HEK293 (cell line): ENCODE measurements around the gene COL5A1.
A peak's percentile ranks its signal among the peaks of the same experiment; 100 is the strongest.

Source experiments
- CTCF ChIA-PET: fragments of 350-600 bp; formaldehyde crosslinking; extraction: SDS; loops from one replicate; lab custom pipeline; 2021; ENCODE audit warnings: antibody characterized with exemption; lab: Yijun Ruan, JAX
- POLR2A ChIA-PET: fragments of 300-600 bp; formaldehyde crosslinking; extraction: SDS; loops from one replicate; lab custom pipeline; 2020; ENCODE audit warnings: antibody characterized with exemption, inconsistent platforms; lab: Yijun Ruan, JAX
- H3K27ac ChIP-seq: fragments of 200-500 bp; sonication (Bioruptor generic); 2 replicates; pipeline ENCODE4 v1.5.1; 2014; ENCODE audit warnings: low read depth, low read length, control low read depth, inconsistent platforms; ENCODE audit errors: extremely low read depth
- H3K36me3 ChIP-seq, 2 experiments: fragments of 200-500 bp in 1 of 2; sonication (Bioruptor generic) in 1 of 2; 1 replicate in 1 of 2; 2 replicates in 1 of 2; pipeline ENCODE4 v1.5.1; 2014 to 2017; ENCODE audit warnings: inconsistent platforms in 2 of 2, low read length in 2 of 2; ENCODE audit not compliant: control insufficient read depth in 2 of 2, insufficient read depth in 1 of 2
- H3K4me1 ChIP-seq: fragments of 200-500 bp; sonication (Bioruptor generic); 2 replicates; pipeline ENCODE4 v1.5.1; 2014; ENCODE audit warnings: mild to moderate bottlenecking, low read length, inconsistent platforms; ENCODE audit not compliant: control insufficient read depth, insufficient read depth
- H3K4me3 ChIP-seq: 2 replicates; pipeline ENCODE4 v1.5.1; 2011; ENCODE audit warnings: low read depth, mild to moderate bottlenecking, control low read depth, low read length, moderate library complexity
- H3K9me3 ChIP-seq: fragments of 200-500 bp; sonication (Bioruptor generic); 2 replicates; pipeline ENCODE4 v1.5.1; 2014; ENCODE audit warnings: low read depth, low read length, inconsistent platforms; ENCODE audit not compliant: control insufficient read depth, insufficient read depth
- FEZF1 ChIP-seq: fragments of 450-650 bp; formaldehyde crosslinking; IDR thresholded peaks from 2 replicates; pipeline ENCODE4 v1.5.1; 2016; ENCODE audit warnings: missing biosample characterization, missing genetic modification characterization
- HOXD13 ChIP-seq: sonication (generic); formaldehyde crosslinking; IDR thresholded peaks from 2 replicates; pipeline ENCODE4 v1.8.0; 2022; ENCODE audit warnings: missing genetic modification reagents, borderline replicate concordance
- IKZF3 ChIP-seq: fragments of 450-650 bp; IDR thresholded peaks from 2 replicates; pipeline ENCODE4 v1.5.0; 2018; ENCODE audit warnings: missing biosample characterization, mild to moderate bottlenecking, missing genetic modification characterization, moderate library complexity
- KLF8 ChIP-seq: fragments of 450-650 bp; formaldehyde crosslinking; IDR thresholded peaks from 2 replicates; pipeline ENCODE4 v1.5.1; 2016; ENCODE audit warnings: missing biosample characterization, missing genetic modification characterization
- MEIS1 ChIP-seq: sonication (generic); formaldehyde crosslinking; IDR thresholded peaks from 2 replicates; pipeline ENCODE4 v1.8.1; 2022; ENCODE audit warnings: missing genetic modification reagents, mild to moderate bottlenecking, borderline replicate concordance
- PRDM1 ChIP-seq: fragments of 450-650 bp; formaldehyde crosslinking; IDR thresholded peaks from 2 replicates; pipeline ENCODE4; 2016; ENCODE audit warnings: missing biosample characterization, missing genetic modification characterization
- SCRT2 ChIP-seq: fragments of 450-650 bp; formaldehyde crosslinking; IDR thresholded peaks from 2 replicates; pipeline ENCODE4 v1.5.1; 2016; ENCODE audit warnings: missing biosample characterization, missing genetic modification characterization
- TRIM28 ChIP-seq: IDR thresholded peaks from 2 replicates; pipeline ENCODE4 v1.6.1; 2011; ENCODE audit warnings: low read length, control low read depth, borderline replicate concordance
- ZBTB44 ChIP-seq: fragments of 450-650 bp; IDR thresholded peaks from 2 replicates; pipeline ENCODE4 v1.5.1; 2018; ENCODE audit warnings: missing biosample characterization, mild to moderate bottlenecking, missing genetic modification characterization
- ZFP3 ChIP-seq: fragments of 450-650 bp; formaldehyde crosslinking; IDR thresholded peaks from 2 replicates; pipeline ENCODE4 v1.5.1; 2016; ENCODE audit warnings: low read depth, missing biosample characterization, missing genetic modification characterization
- ZNF132 ChIP-seq: fragments of 450-650 bp; formaldehyde crosslinking; IDR thresholded peaks from 2 replicates; pipeline ENCODE4 v1.5.1; 2017; ENCODE audit warnings: missing biosample characterization, missing genetic modification characterization, borderline replicate concordance
- ZNF140 ChIP-seq: fragments of 450-650 bp; formaldehyde crosslinking; IDR thresholded peaks from 2 replicates; pipeline ENCODE4 v1.5.1; 2016; ENCODE audit warnings: missing biosample characterization, missing genetic modification characterization
- ZNF184 ChIP-seq: fragments of 450-650 bp; IDR thresholded peaks from 2 replicates; pipeline ENCODE4 v1.5.1; 2018; ENCODE audit warnings: missing biosample characterization, mild to moderate bottlenecking, missing genetic modification characterization
- ZNF23 ChIP-seq: fragments of 450-650 bp; formaldehyde crosslinking; IDR thresholded peaks from 2 replicates; pipeline ENCODE4 v1.5.1; 2016; ENCODE audit warnings: missing biosample characterization, missing genetic modification characterization, borderline replicate concordance
- ZNF274 ChIP-seq, 2 experiments: fragments of 200-500 bp in 1 of 2; fragments of 450-650 bp in 1 of 2; sonication (Bioruptor generic) in 1 of 2; formaldehyde crosslinking in 1 of 2; IDR thresholded peaks; 2 replicates each; pipeline versions ENCODE4 v1.5.1 to v1.6.1; 2014 to 2016; ENCODE audit warnings: borderline replicate concordance in 1 of 2, inconsistent platforms in 1 of 2, low read length in 1 of 2, missing biosample characterization in 1 of 2, missing genetic modification characterization in 1 of 2
- ZNF394 ChIP-seq: fragments of 450-650 bp; formaldehyde crosslinking; IDR thresholded peaks from 2 replicates; pipeline ENCODE4 v1.5.1; 2016; ENCODE audit warnings: missing biosample characterization, missing genetic modification characterization, mild to moderate bottlenecking, moderate library complexity, borderline replicate concordance
- ZNF544 ChIP-seq: fragments of 450-650 bp; formaldehyde crosslinking; IDR thresholded peaks from 2 replicates; pipeline ENCODE4 v1.5.0; 2017; ENCODE audit warnings: missing biosample characterization, missing genetic modification characterization
- ZNF560 ChIP-seq: fragments of 450-650 bp; formaldehyde crosslinking; IDR thresholded peaks from 2 replicates; pipeline ENCODE4 v1.5.1; 2017; ENCODE audit warnings: missing biosample characterization, missing genetic modification characterization, borderline replicate concordance
- ZNF585B ChIP-seq: fragments of 450-650 bp; formaldehyde crosslinking; IDR thresholded peaks from 2 replicates; pipeline ENCODE4 v1.5.1; 2016; ENCODE audit warnings: missing biosample characterization, missing genetic modification characterization
- ZNF645 ChIP-seq: fragments of 450-650 bp; formaldehyde crosslinking; IDR thresholded peaks from 2 replicates; pipeline ENCODE4; 2016; ENCODE audit warnings: missing biosample characterization, missing genetic modification characterization
- ZNF791 ChIP-seq: fragments of 450-650 bp; formaldehyde crosslinking; IDR thresholded peaks from 2 replicates; pipeline ENCODE4 v1.5.1; 2016; ENCODE audit warnings: missing biosample characterization, missing genetic modification characterization
- ZNF792 ChIP-seq: fragments of 450-650 bp; formaldehyde crosslinking; IDR thresholded peaks from 2 replicates; pipeline ENCODE4 v1.5.1; 2016; ENCODE audit warnings: missing biosample characterization, missing genetic modification characterization
- TF ChIP-seq, protein P1 (sequence below): fragments of 450-650 bp; formaldehyde crosslinking; IDR thresholded peaks from 2 replicates; pipeline ENCODE4 v1.5.1; 2016; ENCODE audit warnings: missing biosample characterization, missing genetic modification characterization

The COL5A1 gene

DNA sequence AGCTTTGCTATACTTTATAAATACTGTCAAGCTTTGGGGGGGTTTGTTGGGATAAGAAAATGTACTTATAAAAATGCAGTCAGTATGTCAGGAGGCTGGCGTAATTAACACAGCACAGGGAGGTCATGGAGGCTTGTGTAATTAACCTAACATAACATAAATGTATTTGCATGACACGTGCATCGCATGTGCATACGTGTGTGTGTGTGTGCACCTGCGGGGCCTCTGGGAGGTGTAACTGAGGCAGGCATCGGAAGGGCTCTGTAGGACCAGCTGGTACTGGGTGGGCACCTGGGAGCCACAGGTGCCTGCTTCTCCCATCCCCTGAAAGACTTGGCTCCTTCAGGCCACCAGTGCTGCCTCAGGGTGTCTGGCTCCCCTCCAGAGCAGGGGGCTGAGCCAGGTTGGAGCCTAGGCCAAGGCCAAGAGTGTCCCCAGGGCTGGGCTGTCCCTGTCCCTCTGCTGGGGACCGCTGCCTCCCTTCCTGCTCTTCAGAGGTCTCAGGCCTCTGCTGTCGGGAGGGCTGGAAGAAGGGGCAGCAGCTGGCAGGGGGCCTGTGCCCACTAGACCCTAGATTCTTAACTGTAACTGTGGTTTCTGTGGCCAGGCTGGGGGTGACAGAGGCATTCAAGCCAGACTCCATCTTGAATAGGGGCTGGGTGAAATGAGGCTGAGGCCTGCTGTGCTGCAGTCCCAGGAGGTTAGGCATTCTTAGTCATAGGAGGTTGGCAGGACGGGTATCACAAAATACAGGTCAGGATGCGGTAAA lies 248.0 kb downstream of the COL5A1 start:
- no peak overlapping the region for H3K4me3 ChIP-seq
- H3K4me1 ChIP-seq, result no peaks in the 10 kb centered on the region
- no peak overlapping the region for H3K27ac ChIP-seq
- TF ChIP-seq HOXD13 (CRISPR knock-in tag), result no peak
- 0 out of 2 replicates have a peak, but pooled peaks have one; percentile 23 for TF ChIP-seq SCRT2 (tag by site-specific recombination)
- H3K9me3 ChIP-seq, result no peaks in the 10 kb centered on the region
- no peaks in the 10 kb centered on the region for H3K36me3 ChIP-seq
- ChIA-PET CTCF (interaction anchor here (0.6 to 1.4 kb wide), 2 partner anchors 17 to 977 kb away, joined by 3 to 4 read pairs; no protein-coding TSS in a partner anchor), POLR2A (no interaction called here)

- Histone ChIP-seq H3K36me3 (no peaks in the 10 kb centered on the region), H3K4me3 (no peak overlapping the region), H3K4me1 (peaks cover 2% of the 10 kb centered on the region; the same call in 1 of the 2 replicates), H3K27ac (no peak overlapping the region), H3K9me3 (no peaks in the 10 kb centered on the region)
- CTCF ChIA-PET, result no interaction called here
- TF ChIP-seq ZNF23 (tag by site-specific recombination) (no peak), PRDM1 (tag by site-specific recombination) (no peak), ZNF544 (no peak), TRIM28 (no peak), ZNF791 (no peak), KLF8 (tag by site-specific recombination) (no peak), ZFP3 (tag by site-specific recombination) (no peak), ZNF132 (tag by site-specific recombination) (no peak)
- POLR2A ChIA-PET, result no interaction called here
These were observed 248.5 kb downstream of the COL5A1 start for GRCh38 chr9:134890155-134890495.

GRCh38 chr9:134891053-134891452 lies 249.4 kb downstream of the COL5A1 start:
- CTCF ChIA-PET, result no interaction called here
- Histone ChIP-seq H3K4me3 (no peak overlapping the region), H3K27ac (no peak overlapping the region), H3K9me3 (no peaks in the 10 kb centered on the region), H3K4me1 (peaks cover 6% of the 10 kb centered on the region; the same call in 1 of the 2 replicates), H3K36me3 (no peaks in the 10 kb centered on the region)
- POLR2A ChIA-PET, result no interaction called here
- no peak for TF ChIP-seq ZNF792 (tag by site-specific recombination)
- no peak for TF ChIP-seq ZNF394 (tag by site-specific recombination)
- no peak for TF ChIP-seq ZNF274 (IDR thresholded peaks at IDR 0.05; ENCODE audit: low read length)
- no peak for TF ChIP-seq ZNF274 (tag by site-specific recombination; IDR thresholded peaks at IDR 0.05; ENCODE audit: borderline replicate concordance)
- no peak for TF ChIP-seq ZBTB44 (tag by site-specific recombination)
- no peak for TF ChIP-seq FEZF1 (tag by site-specific recombination)
- no peak for TF ChIP-seq ZNF140 (tag by site-specific recombination)
- TF ChIP-seq ZNF560 (tag by site-specific recombination), result no peak
- TF ChIP-seq MEIS1 (CRISPR knock-in tag), result no peak
- TF ChIP-seq ZNF585B (tag by site-specific recombination), result no peak
- TF ChIP-seq, protein P1, sequence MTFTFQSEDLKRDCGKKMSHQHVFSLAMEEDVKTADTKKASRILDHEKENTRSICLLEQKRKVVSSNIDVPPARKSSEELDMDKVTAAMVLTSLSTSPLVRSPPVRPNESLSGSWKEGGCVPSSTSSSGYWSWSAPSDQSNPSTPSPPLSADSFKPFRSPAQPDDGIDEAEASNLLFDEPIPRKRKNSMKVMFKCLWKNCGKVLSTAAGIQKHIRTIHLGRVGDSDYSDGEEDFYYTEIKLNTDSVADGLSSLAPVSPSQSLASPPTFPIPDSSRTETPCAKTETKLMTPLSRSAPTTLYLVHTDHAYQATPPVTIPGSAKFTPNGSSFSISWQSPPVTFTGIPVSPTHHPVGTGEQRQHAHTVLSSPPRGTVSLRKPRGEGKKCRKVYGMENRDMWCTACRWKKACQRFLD (tag by site-specific recombination), result no peak
- no peak for TF ChIP-seq IKZF3 (tag by site-specific recombination)
- no peak for TF ChIP-seq ZNF645 (tag by site-specific recombination)
- no peak for TF ChIP-seq ZNF184
